HepG2 (cell line): ENCODE data around the gene PDE4D.

Source experiments
- GATAD2A ChIP-seq: IDR thresholded peaks from 2 replicates; pipeline ENCODE4 v1.6.1; 2016
- IRF9 ChIP-seq: sonication (generic); formaldehyde crosslinking; IDR thresholded peaks from 2 replicates; pipeline ENCODE4 v1.8.0; 2022; ENCODE audit warnings: missing genetic modification reagents, mild to moderate bottlenecking, borderline replicate concordance
- RAD21 ChIP-seq: fragments of 450-650 bp; formaldehyde crosslinking; IDR thresholded peaks from 2 replicates; pipeline ENCODE4 v1.5.0; 2020; ENCODE audit warnings: mild to moderate bottlenecking
- ZNF274 ChIP-seq: sonication (generic); formaldehyde crosslinking; IDR thresholded peaks from 2 replicates; pipeline ENCODE4 v1.5.1; 2020; ENCODE audit warnings: mild to moderate bottlenecking, missing genetic modification reagents
- ZNF841 ChIP-seq: sonication (generic); formaldehyde crosslinking; IDR thresholded peaks from 2 replicates; pipeline ENCODE4 v1.8.1; 2023; ENCODE audit warnings: missing genetic modification reagents, borderline replicate concordance
- TF ChIP-seq, protein P1 (sequence below), 2 experiments: sonication (generic) in 1 of 2; formaldehyde crosslinking in 1 of 2; IDR thresholded peaks; 2 replicates each; pipeline versions ENCODE4 v1.4.0 to v1.6.1; 2018 to 2020; ENCODE audit warnings: missing genetic modification reagents in 2 of 2, borderline replicate concordance in 1 of 2, low read depth in 1 of 2, mild to moderate bottlenecking in 1 of 2, missing biosample characterization in 1 of 2
- TF ChIP-seq, protein P2 (sequence below): sonication (generic); formaldehyde crosslinking; IDR thresholded peaks from 2 replicates; pipeline ENCODE4 v1.5.0; 2020; ENCODE audit warnings: mild to moderate bottlenecking, missing genetic modification reagents, moderate library complexity

GRCh38 chr5:59828623-59829022 is 64.9 kb downstream of the PDE4D start:
- TF ChIP-seq ZNF841 (CRISPR knock-in tag) = no peak
- no peak for TF ChIP-seq IRF9 (CRISPR knock-in tag)
- no peak for TF ChIP-seq GATAD2A (CRISPR knock-in tag)
- no peak for TF ChIP-seq RAD21 (CRISPR knock-in tag)
- no peak for TF ChIP-seq ZNF274 (CRISPR knock-in tag)
- TF ChIP-seq, protein P1, sequence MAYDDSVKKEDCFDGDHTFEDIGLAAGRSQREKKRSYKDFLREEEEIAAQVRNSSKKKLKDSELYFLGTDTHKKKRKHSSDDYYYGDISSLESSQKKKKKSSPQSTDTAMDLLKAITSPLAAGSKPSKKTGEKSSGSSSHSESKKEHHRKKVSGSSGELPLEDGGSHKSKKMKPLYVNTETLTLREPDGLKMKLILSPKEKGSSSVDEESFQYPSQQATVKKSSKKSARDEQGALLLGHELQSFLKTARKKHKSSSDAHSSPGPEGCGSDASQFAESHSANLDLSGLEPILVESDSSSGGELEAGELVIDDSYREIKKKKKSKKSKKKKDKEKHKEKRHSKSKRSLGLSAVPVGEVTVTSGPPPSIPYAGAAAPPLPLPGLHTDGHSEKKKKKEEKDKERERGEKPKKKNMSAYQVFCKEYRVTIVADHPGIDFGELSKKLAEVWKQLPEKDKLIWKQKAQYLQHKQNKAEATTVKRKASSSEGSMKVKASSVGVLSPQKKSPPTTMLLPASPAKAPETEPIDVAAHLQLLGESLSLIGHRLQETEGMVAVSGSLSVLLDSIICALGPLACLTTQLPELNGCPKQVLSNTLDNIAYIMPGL (CRISPR knock-in tag; IDR thresholded peaks at IDR 0.05; ENCODE audit: borderline replicate concordance in 1 of 2, low read depth in 1 of 2) = no peak
- TF ChIP-seq, protein P2, sequence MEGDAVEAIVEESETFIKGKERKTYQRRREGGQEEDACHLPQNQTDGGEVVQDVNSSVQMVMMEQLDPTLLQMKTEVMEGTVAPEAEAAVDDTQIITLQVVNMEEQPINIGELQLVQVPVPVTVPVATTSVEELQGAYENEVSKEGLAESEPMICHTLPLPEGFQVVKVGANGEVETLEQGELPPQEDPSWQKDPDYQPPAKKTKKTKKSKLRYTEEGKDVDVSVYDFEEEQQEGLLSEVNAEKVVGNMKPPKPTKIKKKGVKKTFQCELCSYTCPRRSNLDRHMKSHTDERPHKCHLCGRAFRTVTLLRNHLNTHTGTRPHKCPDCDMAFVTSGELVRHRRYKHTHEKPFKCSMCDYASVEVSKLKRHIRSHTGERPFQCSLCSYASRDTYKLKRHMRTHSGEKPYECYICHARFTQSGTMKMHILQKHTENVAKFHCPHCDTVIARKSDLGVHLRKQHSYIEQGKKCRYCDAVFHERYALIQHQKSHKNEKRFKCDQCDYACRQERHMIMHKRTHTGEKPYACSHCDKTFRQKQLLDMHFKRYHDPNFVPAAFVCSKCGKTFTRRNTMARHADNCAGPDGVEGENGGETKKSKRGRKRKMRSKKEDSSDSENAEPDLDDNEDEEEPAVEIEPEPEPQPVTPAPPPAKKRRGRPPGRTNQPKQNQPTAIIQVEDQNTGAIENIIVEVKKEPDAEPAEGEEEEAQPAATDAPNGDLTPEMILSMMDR = no peak
